Peyer's patch (tissue), 4 donors: ENCODE measurements around the gene TRAF3.

Source experiments
- POLR2A ChIP-seq, 2 donors: fragments of 450-650 bp; IDR thresholded peaks; one replicate each; pipeline ENCODE4 v1.5.1; 2017; ENCODE audit warnings: antibody characterized with exemption in 2 of 2, mild to moderate bottlenecking in 2 of 2, moderate library complexity in 2 of 2
- TF ChIP-seq, protein P1 (sequence below), 6 experiments: fragments of 450-650 bp in 4 of 6; fragments of 200-600 bp in 2 of 6; sonication (generic) in 1 of 6; IDR thresholded peaks; one replicate each; pipeline ENCODE4 v1.5.1; 2017 to 2019; ENCODE audit warnings: antibody characterized with exemption in 6 of 6, mild to moderate bottlenecking in 3 of 6, moderate library complexity in 1 of 6

- TF ChIP-seq, protein P1, sequence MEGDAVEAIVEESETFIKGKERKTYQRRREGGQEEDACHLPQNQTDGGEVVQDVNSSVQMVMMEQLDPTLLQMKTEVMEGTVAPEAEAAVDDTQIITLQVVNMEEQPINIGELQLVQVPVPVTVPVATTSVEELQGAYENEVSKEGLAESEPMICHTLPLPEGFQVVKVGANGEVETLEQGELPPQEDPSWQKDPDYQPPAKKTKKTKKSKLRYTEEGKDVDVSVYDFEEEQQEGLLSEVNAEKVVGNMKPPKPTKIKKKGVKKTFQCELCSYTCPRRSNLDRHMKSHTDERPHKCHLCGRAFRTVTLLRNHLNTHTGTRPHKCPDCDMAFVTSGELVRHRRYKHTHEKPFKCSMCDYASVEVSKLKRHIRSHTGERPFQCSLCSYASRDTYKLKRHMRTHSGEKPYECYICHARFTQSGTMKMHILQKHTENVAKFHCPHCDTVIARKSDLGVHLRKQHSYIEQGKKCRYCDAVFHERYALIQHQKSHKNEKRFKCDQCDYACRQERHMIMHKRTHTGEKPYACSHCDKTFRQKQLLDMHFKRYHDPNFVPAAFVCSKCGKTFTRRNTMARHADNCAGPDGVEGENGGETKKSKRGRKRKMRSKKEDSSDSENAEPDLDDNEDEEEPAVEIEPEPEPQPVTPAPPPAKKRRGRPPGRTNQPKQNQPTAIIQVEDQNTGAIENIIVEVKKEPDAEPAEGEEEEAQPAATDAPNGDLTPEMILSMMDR (IDR thresholded peaks at IDR 0.05) = no peak
- TF ChIP-seq POLR2A (IDR thresholded peaks at IDR 0.05) = no peak
Observed at GRCh38 chr14:102731101-102731870, 46.0 kb upstream of the TRAF3 start.
